ENCODE measurements around the gene TAS2R16.
"Not testable (repeated sequence)": the region's sequence is repeated elsewhere in the genome, so short reads cannot be mapped to it uniquely, and the experiment has no call there.

Gene TAS2R16

GRCh38 chr7:122970740-122971725 lies 24.5 kb downstream of the TAS2R16 start:
- DNase-seq (ENCODE audit: low read depth) = no peak

DNA sequence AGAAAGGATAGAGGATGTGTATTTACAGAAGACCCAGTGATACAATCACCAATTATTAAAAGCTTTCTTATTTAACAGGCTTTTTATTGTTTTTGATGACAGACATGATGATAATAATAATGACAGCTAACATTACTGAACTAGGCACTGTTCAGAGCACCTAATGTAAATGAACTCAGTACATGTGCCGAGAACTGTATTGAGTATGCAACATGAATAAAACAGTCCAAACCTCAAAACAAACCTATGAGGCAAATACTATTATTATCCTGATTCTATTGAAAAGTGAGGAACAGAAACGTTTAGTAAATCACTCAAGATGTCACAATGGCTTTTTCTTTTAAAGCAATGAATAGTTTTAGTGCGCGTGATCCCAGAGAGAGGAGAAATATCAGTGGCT lies 27.1 kb downstream of the TAS2R16 start:
- DNase-seq (ENCODE audit: low read depth) = no peak

DNA sequence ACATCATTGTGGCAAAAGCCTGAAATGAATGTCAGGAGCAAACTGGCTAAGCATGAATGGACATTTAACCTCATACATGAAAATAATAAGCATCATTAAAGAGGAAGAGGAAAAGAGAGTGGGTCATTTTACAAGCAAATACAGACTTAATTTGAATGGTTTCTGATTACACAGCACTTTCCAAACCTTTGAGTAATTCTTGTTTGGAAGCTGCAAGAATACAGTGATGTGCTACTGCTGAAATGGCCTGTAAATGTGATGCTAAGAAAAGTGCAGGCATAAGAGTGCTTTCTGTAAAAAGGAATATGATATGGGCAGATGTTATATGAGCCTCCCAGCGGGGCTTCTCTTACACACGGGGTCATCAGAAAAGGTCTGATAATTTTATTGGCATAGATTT lies 30.2 kb downstream of the TAS2R16 start:
- no peak for DNase-seq (ENCODE audit: low read depth)

DNA sequence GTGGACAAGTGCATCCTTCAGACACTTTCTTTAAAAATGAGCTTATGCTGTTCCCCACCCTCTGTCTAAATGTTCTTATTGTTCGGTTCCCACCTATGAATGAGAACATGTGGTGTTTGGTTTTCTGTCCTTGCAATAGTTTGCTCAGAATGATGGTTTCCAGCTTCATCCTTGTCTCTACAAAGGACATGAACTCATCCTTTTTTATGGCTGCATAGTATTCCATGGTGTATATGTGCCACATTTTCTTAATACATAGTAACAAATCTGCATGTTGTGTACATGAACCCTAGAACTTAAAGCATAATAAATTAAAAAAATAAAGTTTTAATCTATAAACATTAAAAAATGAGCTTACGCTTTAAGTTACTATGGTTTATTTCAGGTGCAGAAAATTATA lies 41.8 kb downstream of the TAS2R16 start:
- DNase-seq (ENCODE audit: low read depth) = not testable (repeated sequence)

- DNase-seq (ENCODE audit: low read depth) = no peak
Observed at GRCh38 chr7:122951006-122951405, 44.5 kb downstream of the TAS2R16 start.

GRCh38 chr7:122949186-122949585 lies 46.3 kb downstream of the TAS2R16 start:
- no peak for DNase-seq (ENCODE audit: low read depth)

Measured in stimulated activated CD8-positive, alpha-beta memory T cell treated with anti-CD3 and anti-CD28 coated beads, Interleukin-15, amount 100 ng/mL, for 24 hours (primary cell).